DND-41 (cell line): Measurements from ENCODE around the gene OR8B2.

ENCODE experiments used
- ATAC-seq: fragments of 200-7000 bp; cut with Tn5 transposase; 3 replicates; pipeline ENCODE4 v1.9.1; 2021; ENCODE audit warnings: low read depth; ENCODE audit not compliant: insufficient read depth
- DNase-seq: peaks from one replicate; pipeline ENCODE4 v3.0.0-alpha.2; 2020
- H2AFZ ChIP-seq: 2 replicates; pipeline ENCODE4 v1.6.0; 2012; ENCODE audit warnings: low read depth, low read length
- H3K27ac ChIP-seq: 2 replicates; pipeline ENCODE4 v1.5.1; 2012; ENCODE audit warnings: low read length, inconsistent platforms
- H3K27me3 ChIP-seq: fragments of 200-600 bp; sonication (generic); 2 replicates; pipeline ENCODE4 v1.6.0; 2012; ENCODE audit warnings: low read length, mild to moderate bottlenecking, inconsistent platforms; ENCODE audit not compliant: insufficient read depth, poor library complexity
- H3K36me3 ChIP-seq: 2 replicates; pipeline ENCODE4 v1.5.1; 2012; ENCODE audit warnings: low read length, inconsistent platforms; ENCODE audit not compliant: insufficient read depth
- H3K4me1 ChIP-seq: 2 replicates; pipeline ENCODE4 v1.5.1; 2012; ENCODE audit warnings: mild to moderate bottlenecking, low read length; ENCODE audit not compliant: insufficient read depth
- H3K4me2 ChIP-seq: 2 replicates; pipeline ENCODE4 v1.6.0; 2012; ENCODE audit warnings: mild to moderate bottlenecking, moderate library complexity, low read length, inconsistent platforms; ENCODE audit not compliant: insufficient read depth
- H3K4me3 ChIP-seq, 2 experiments: fragments of 200-600 bp in 1 of 2; shearing (Covaris generic) in 1 of 2; 2 replicates each; pipeline ENCODE4 v1.5.1; 2012 to 2016; ENCODE audit warnings: inconsistent platforms in 2 of 2, low read length in 2 of 2, mild to moderate bottlenecking in 2 of 2, low read depth in 1 of 2, moderate library complexity in 1 of 2
- H3K79me2 ChIP-seq: 2 replicates; pipeline ENCODE4 v1.6.0; 2012; ENCODE audit warnings: low read length, inconsistent platforms; ENCODE audit not compliant: insufficient read depth
- H3K9ac ChIP-seq: 2 replicates; pipeline ENCODE4 v1.6.0; 2012; ENCODE audit warnings: low read depth, mild to moderate bottlenecking, inconsistent platforms, low read length, moderate library complexity
- H3K9me3 ChIP-seq: 2 replicates; pipeline ENCODE4 v1.5.1; 2012; ENCODE audit warnings: low read length, moderate library complexity, mild to moderate bottlenecking, inconsistent platforms; ENCODE audit not compliant: insufficient read depth, severe bottlenecking
- H4K20me1 ChIP-seq: 2 replicates; pipeline ENCODE4 v1.6.0; 2012; ENCODE audit warnings: low read length; ENCODE audit not compliant: insufficient read depth
- EZH2 ChIP-seq: IDR thresholded peaks from 3 replicates; pipeline ENCODE4 v1.6.1; 2012; ENCODE audit warnings: borderline replicate concordance, low read depth, mild to moderate bottlenecking, moderate library complexity, low read length, inconsistent platforms; ENCODE audit not compliant: severe bottlenecking
- TF ChIP-seq, protein P1 (sequence below): IDR thresholded peaks from 2 replicates; pipeline ENCODE4 v1.5.1; 2012; ENCODE audit warnings: borderline replicate concordance, low read length, moderate library complexity, mild to moderate bottlenecking; ENCODE audit not compliant: poor library complexity, severe bottlenecking; ENCODE audit errors: extremely low read depth

The OR8B2 gene

GRCh38 chr11:124346311-124346955, 37.9 kb downstream of the OR8B2 start:
- H3K9me3 ChIP-seq, result no peaks in the 10 kb centered on the region
- no peaks in the 10 kb centered on the region for H3K36me3 ChIP-seq
- DNase-seq, result no peak
- no peak overlapping the region for H3K4me2 ChIP-seq
- ATAC-seq, result no peak
- no peak overlapping the region for H3K9ac ChIP-seq
- H4K20me1 ChIP-seq, result no peaks in the 10 kb centered on the region
- no peaks in the 10 kb centered on the region for H3K27me3 ChIP-seq
- no peaks in the 10 kb centered on the region for H3K4me1 ChIP-seq
- no peak overlapping the region for H3K4me3 ChIP-seq
- TF ChIP-seq, protein P1, sequence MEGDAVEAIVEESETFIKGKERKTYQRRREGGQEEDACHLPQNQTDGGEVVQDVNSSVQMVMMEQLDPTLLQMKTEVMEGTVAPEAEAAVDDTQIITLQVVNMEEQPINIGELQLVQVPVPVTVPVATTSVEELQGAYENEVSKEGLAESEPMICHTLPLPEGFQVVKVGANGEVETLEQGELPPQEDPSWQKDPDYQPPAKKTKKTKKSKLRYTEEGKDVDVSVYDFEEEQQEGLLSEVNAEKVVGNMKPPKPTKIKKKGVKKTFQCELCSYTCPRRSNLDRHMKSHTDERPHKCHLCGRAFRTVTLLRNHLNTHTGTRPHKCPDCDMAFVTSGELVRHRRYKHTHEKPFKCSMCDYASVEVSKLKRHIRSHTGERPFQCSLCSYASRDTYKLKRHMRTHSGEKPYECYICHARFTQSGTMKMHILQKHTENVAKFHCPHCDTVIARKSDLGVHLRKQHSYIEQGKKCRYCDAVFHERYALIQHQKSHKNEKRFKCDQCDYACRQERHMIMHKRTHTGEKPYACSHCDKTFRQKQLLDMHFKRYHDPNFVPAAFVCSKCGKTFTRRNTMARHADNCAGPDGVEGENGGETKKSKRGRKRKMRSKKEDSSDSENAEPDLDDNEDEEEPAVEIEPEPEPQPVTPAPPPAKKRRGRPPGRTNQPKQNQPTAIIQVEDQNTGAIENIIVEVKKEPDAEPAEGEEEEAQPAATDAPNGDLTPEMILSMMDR, result no peak
- no peak for TF ChIP-seq EZH2
- H3K79me2 ChIP-seq, result no peaks in the 10 kb centered on the region
- H2AFZ ChIP-seq, result no peak overlapping the region
- no peak overlapping the region for H3K27ac ChIP-seq

DNA sequence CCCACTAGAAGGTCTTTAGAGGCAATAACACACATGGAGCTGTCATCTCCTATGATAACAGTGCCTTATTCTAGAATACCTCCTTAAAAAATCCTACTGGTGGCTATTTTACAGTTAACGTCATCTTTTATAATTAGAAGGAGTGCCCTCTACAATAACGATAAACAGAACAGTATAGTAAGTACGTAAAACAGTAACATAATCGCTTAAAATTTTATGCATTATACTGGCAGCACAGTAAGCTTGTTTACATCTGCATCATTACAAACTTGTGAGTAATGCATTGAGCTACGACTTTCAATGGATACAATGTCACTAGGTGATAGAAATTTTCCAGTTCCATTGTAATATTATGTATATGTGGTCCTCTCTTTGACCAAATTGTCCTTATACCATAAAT, 40.0 kb downstream of the OR8B2 start:
- ATAC-seq (no peak), DNase-seq (no peak)
- H3K79me2 ChIP-seq, result no peaks in the 10 kb centered on the region
- H3K4me1 ChIP-seq, result no peaks in the 10 kb centered on the region
- no peak overlapping the region for H3K9ac ChIP-seq
- no peak for TF ChIP-seq EZH2
- no peak overlapping the region for H3K4me2 ChIP-seq
- no peak overlapping the region for H2AFZ ChIP-seq
- H3K9me3 ChIP-seq, result no peaks in the 10 kb centered on the region
- H3K36me3 ChIP-seq, result no peaks in the 10 kb centered on the region
- no peak overlapping the region for H3K27ac ChIP-seq
- H4K20me1 ChIP-seq, result no peaks in the 10 kb centered on the region
- H3K4me3 ChIP-seq, result no peak overlapping the region
- no peaks in the 10 kb centered on the region for H3K27me3 ChIP-seq

DNA sequence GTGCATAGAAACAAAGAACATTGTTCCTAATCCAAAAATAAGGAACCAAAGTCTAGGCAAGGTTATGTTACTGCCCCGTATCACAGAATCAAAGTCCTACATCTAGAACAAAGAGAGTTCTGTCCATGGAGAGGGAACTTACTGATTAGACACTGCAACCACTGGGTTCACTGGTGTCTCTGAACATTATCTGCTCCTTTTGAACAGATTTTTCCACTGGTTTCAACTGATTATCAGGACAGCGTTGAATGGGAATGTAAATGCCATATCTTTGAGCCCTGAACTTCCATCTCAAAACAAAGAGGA, 44.2 kb downstream of the OR8B2 start:
- no peaks in the 10 kb centered on the region for H4K20me1 ChIP-seq
- H3K36me3 ChIP-seq, result no peaks in the 10 kb centered on the region
- H3K9ac ChIP-seq, result no peak overlapping the region
- no peaks in the 10 kb centered on the region for H3K9me3 ChIP-seq
- no peak overlapping the region for H3K27ac ChIP-seq
- H3K4me3 ChIP-seq, result no peak overlapping the region
- H2AFZ ChIP-seq, result no peak overlapping the region
- no peak for ATAC-seq
- no peaks in the 10 kb centered on the region for H3K27me3 ChIP-seq
- no peak overlapping the region for H3K4me2 ChIP-seq
- H3K79me2 ChIP-seq, result no peaks in the 10 kb centered on the region
- DNase-seq, result no peak
- TF ChIP-seq EZH2, result no peak
- TF ChIP-seq, protein P1, result no peak
- no peaks in the 10 kb centered on the region for H3K4me1 ChIP-seq

GRCh38 chr11:124339396-124340141, 44.7 kb downstream of the OR8B2 start:
- Histone ChIP-seq H3K79me2 (no peaks in the 10 kb centered on the region), H3K36me3 (no peaks in the 10 kb centered on the region), H3K9ac (no peak overlapping the region), H3K4me1 (no peaks in the 10 kb centered on the region), H2AFZ (no peak overlapping the region), H3K27ac (no peak overlapping the region), H3K27me3 (no peaks in the 10 kb centered on the region), H3K9me3 (no peaks in the 10 kb centered on the region), H4K20me1 (no peaks in the 10 kb centered on the region), H3K4me3 (no peak overlapping the region), H3K4me2 (no peak overlapping the region)
- DNase-seq (no peak), ATAC-seq (no peak)
- TF ChIP-seq EZH2, result no peak
- TF ChIP-seq, protein P1, result no peak
